Adipose tissue (tissue), 3 donors: ENCODE data around the gene C14orf132. TPM values are rescaled to one million over a fixed set of nuclear protein-coding genes. Genes with fewer than 3 reads are reported as not detected.
"Not testable (repeated sequence)": the region's sequence is repeated elsewhere in the genome, so short reads cannot be mapped to it uniquely, and the experiment has no call there.

Source experiments
- H3K27ac ChIP-seq: one replicate; pipeline ENCODE4 v1.5.1; 2013; ENCODE audit warnings: low read depth, low read length
- WGBS, 3 donors: extraction: QIAGEN DNeasy Blood & Tissue Kit; methylation state at CpG; one replicate each; pipeline ENCODE4 v1.1.7; 2013; 5-methylcytosine and 5-hydroxymethylcytosine counted together
- polyA plus RNA-seq, 3 donors: library from polyadenylated mRNA; stranded (reverse); fragments of 200-250 nt; gene quantifications; one replicate each; pipeline ENCODE4 v1.2.3, GENCODE V29; 2013
- donor health status: healthy with polysubstance abuse.
- donor health status: Bipolar disorder and iron deficiency.
- donor health status: healthy.

Gene C14orf132
- polyA plus RNA-seq, 3 donors: 1.4 to 6.9 (median 2.1) TPM

- H3K27ac ChIP-seq: not testable (repeated sequence)
- 81 to 93% (median 89%) methylated on average over 4 of the region's 4 CpGs for WGBS, 3 donors
Observed at GRCh38 chr14:96073260-96074039, 34.3 kb downstream of the C14orf132 start.

- WGBS, 3 donors: 66 to 84% (median 78%) methylated on average over 11 of the region's 11 CpGs
- no peak overlapping the region for H3K27ac ChIP-seq
Observed at GRCh38 chr14:96077983-96078624, 38.9 kb downstream of the C14orf132 start.

GRCh38 chr14:96078625-96079016 lies 39.5 kb downstream of the C14orf132 start:
- WGBS, 3 donors: 85 to 94% (median 87%) methylated on average over 6 of the region's 6 CpGs
- H3K27ac ChIP-seq: no peak overlapping the region

GRCh38 chr14:96079066-96079465 lies 39.9 kb downstream of the C14orf132 start:
- H3K27ac ChIP-seq: no peak overlapping the region
- WGBS, 3 donors: 63 to 70% (median 65%) methylated on average over 8 of the region's 8 CpGs

GRCh38 chr14:96080571-96080970 lies 41.4 kb downstream of the C14orf132 start:
- WGBS, 3 donors: 84 to 93% (median 90%) methylated on average over 10 of the region's 10 CpGs
- H3K27ac ChIP-seq: no peak overlapping the region

GRCh38 chr14:96081224-96081623 lies 42.1 kb downstream of the C14orf132 start:
- WGBS, 3 donors: 89 to 91% (median 91%) methylated on average over 6 of the region's 6 CpGs
- H3K27ac ChIP-seq: no peak overlapping the region

GRCh38 chr14:96081767-96082400 lies 42.7 kb downstream of the C14orf132 start:
- WGBS, 3 donors: 93 to 94% (median 94%) methylated on average over 10 of the region's 10 CpGs
- H3K27ac ChIP-seq: no peak overlapping the region

- 85 to 89% (median 87%) methylated on average over 11 of the region's 11 CpGs for WGBS, 3 donors
- H3K27ac ChIP-seq: no peak overlapping the region
Observed at GRCh38 chr14:96082420-96083300, 43.5 kb downstream of the C14orf132 start.

GRCh38 chr14:96083667-96084320 lies 44.6 kb downstream of the C14orf132 start:
- H3K27ac ChIP-seq: no peak overlapping the region
- 46 to 86% (median 84%) methylated on average over 10 of the region's 10 CpGs for WGBS, 3 donors

GRCh38 chr14:96084796-96085195 lies 45.6 kb downstream of the C14orf132 start:
- no peak overlapping the region for H3K27ac ChIP-seq
- WGBS, 3 donors: 59 to 92% (median 89%) methylated on average over 4 of the region's 4 CpGs

- H3K27ac ChIP-seq: no peak overlapping the region
- 60 to 85% (median 64%) methylated on average over 8 of the region's 8 CpGs for WGBS, 3 donors
Observed at GRCh38 chr14:96085369-96085768, 46.2 kb downstream of the C14orf132 start.

- H3K27ac ChIP-seq: no peak overlapping the region
- 59 to 70% (median 65%) methylated on average over 3 of the region's 3 CpGs for WGBS, 3 donors
Observed at GRCh38 chr14:96086032-96086431, 46.9 kb downstream of the C14orf132 start.

GRCh38 chr14:96086574-96087077 lies 47.5 kb downstream of the C14orf132 start:
- 93 to 98% (median 95%) methylated on average over 18 of the region's 18 CpGs for whole genome bisulfite sequencing, 3 donors

GRCh38 chr14:96088074-96088473 lies 48.9 kb downstream of the C14orf132 start:
- WGBS, 3 donors: 93 to 94% (median 93%) methylated on average over 7 of the region's 7 CpGs

More at GRCh38 chr14:96086574-96087077, 47.5 kb downstream of the C14orf132 start:
- H3K27ac ChIP-seq: no peak overlapping the region

GRCh38 chr14:96088481-96088880 lies 49.3 kb downstream of the C14orf132 start:
- 91 to 95% (median 95%) methylated on average over 8 of the region's 8 CpGs for WGBS, 3 donors
- no peak overlapping the region for H3K27ac ChIP-seq

More at GRCh38 chr14:96088074-96088473, 48.9 kb downstream of the C14orf132 start:
- no peak overlapping the region for H3K27ac ChIP-seq

GRCh38 chr14:96088911-96089310 lies 49.7 kb downstream of the C14orf132 start:
- WGBS, 3 donors: 88 to 95% (median 92%) methylated on average over 7 of the region's 7 CpGs
- H3K27ac ChIP-seq: no peak overlapping the region

- 85 to 92% (median 86%) methylated on average over 4 of the region's 4 CpGs for WGBS, 3 donors
- no peak overlapping the region for H3K27ac ChIP-seq
Observed at GRCh38 chr14:96089401-96089800, 50.2 kb downstream of the C14orf132 start.
